MM.1S (cell line): ENCODE data around the gene NEU1.

Source experiments
- EZH2 ChIP-seq: fragments of 300-600 bp; sonication (generic); optimal IDR thresholded peaks from 2 replicates; pipeline ENCODE3; 2017; ENCODE audit warnings: low read depth, mild to moderate bottlenecking, antibody characterized with exemption, low read length, mixed read lengths
- EZH2phosphoT487 ChIP-seq: fragments of 300-600 bp; sonication (generic); IDR thresholded peaks from 2 replicates; pipeline ENCODE4 v1.6.1; 2018; ENCODE audit warnings: antibody characterized with exemption, low read length
- TF ChIP-seq, protein P1 (sequence below): fragments of 300-600 bp; sonication (generic); IDR thresholded peaks from 2 replicates; pipeline ENCODE4 v1.5.1; 2016; ENCODE audit warnings: antibody characterized with exemption, low read length, mixed read lengths

DNA sequence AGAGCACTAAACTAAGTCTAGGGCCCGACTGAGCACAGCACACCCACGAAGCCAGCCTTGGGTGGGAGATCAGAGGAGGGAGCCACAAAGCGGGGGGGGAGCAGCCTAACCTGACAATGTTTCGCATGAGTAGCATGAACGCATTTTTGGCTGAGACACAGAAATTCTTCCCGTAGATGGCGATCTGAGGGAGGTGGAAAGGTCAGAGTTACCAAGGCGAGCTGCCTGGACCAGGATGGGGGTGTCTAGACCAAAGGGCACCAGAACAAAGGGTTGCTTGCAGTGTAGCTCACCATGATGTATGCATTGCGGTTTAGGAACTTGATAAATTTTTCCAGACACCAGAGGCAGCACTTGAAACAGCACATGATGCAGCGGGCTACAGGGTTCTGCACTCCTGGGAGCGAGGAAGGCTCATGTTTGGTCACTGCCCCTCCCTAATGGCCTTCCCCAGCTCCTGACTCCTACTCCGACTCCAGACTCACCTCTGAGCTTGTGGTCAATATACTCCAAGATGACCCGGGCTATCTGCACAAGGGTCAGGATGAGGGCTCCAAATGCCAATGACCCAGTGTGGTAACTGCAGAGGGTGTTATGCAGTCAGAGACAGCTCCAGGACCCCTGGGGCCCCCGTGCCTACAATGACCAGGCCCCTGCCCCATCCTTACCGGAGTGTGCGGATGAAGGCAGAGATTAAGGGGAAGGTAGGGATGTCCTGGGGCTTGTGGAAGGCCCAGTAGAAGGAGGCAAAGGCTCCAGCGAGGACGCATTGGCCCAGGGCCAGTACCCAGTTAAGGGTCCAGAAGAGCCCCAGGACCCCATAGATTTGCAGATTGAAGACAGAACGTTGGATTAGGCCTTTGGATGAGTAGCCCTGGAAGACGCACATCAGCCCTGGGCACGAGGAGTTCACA, 2.8 kb upstream of the NEU1 start:
- TF ChIP-seq, protein P1, sequence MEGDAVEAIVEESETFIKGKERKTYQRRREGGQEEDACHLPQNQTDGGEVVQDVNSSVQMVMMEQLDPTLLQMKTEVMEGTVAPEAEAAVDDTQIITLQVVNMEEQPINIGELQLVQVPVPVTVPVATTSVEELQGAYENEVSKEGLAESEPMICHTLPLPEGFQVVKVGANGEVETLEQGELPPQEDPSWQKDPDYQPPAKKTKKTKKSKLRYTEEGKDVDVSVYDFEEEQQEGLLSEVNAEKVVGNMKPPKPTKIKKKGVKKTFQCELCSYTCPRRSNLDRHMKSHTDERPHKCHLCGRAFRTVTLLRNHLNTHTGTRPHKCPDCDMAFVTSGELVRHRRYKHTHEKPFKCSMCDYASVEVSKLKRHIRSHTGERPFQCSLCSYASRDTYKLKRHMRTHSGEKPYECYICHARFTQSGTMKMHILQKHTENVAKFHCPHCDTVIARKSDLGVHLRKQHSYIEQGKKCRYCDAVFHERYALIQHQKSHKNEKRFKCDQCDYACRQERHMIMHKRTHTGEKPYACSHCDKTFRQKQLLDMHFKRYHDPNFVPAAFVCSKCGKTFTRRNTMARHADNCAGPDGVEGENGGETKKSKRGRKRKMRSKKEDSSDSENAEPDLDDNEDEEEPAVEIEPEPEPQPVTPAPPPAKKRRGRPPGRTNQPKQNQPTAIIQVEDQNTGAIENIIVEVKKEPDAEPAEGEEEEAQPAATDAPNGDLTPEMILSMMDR, result no peak
- TF ChIP-seq EZH2 (no peak), EZH2phosphoT487 (no peak)
